ENCODE measurements around the gene FOXJ1.

DNA sequence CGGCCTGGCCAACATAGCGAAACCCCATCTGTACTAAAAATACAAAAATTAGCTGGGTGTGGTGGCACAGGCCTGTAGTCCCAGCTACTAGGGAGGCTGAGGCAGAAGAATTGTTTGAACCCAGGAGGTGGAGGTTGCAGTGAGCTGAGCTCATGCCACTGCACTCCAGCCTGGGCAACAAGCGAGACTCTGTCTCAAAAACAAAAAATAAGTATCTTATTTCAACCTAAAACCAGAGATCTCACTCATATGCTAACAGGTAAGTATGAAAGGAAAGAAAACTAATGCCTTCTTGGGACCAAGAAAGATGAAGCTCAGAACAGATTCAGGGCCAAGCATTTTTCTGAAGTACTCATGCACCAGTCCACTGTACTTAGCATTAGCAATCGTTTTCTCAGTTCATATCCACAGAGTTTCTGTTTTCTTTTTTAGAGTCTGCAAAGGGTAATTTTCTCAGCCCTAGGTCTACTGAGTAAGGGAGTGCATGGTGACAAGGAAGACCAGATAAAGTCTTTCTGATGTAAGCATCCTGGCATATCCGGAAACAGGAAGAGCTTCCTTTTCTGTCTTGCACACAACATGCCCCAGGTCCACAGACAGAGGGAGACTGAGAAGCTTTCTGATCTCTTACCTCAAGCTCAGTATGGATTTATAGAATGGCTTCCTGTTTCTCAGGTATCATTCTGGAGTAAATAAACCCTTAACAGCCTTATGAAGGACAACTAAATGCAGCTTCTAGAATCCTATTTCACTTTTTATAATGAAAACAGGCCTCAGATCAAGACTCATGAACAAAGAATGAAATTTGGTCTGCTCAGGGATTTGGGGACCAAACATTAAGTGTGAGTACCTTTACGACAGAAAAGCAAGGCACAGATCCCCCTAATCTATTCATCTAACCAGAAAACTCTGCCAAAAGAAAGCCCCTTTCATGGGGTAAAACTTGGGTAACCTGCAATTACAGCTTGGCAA lies 38.7 kb upstream of the FOXJ1 start:
- TF ChIP-seq, protein P1, sequence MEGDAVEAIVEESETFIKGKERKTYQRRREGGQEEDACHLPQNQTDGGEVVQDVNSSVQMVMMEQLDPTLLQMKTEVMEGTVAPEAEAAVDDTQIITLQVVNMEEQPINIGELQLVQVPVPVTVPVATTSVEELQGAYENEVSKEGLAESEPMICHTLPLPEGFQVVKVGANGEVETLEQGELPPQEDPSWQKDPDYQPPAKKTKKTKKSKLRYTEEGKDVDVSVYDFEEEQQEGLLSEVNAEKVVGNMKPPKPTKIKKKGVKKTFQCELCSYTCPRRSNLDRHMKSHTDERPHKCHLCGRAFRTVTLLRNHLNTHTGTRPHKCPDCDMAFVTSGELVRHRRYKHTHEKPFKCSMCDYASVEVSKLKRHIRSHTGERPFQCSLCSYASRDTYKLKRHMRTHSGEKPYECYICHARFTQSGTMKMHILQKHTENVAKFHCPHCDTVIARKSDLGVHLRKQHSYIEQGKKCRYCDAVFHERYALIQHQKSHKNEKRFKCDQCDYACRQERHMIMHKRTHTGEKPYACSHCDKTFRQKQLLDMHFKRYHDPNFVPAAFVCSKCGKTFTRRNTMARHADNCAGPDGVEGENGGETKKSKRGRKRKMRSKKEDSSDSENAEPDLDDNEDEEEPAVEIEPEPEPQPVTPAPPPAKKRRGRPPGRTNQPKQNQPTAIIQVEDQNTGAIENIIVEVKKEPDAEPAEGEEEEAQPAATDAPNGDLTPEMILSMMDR (IDR thresholded peaks at IDR 0.05): no peak
- TF ChIP-seq POLR2AphosphoS5 (IDR thresholded peaks at IDR 0.05) (no peak), POLR2A (IDR thresholded peaks at IDR 0.05) (no peak)
